Skin epidermis (tissue), 12 donors: Measurements from ENCODE around the gene AXIN1.
A peak's percentile ranks its signal among the peaks of the same experiment; 100 is the strongest.

ENCODE experiments used
- H3K27ac ChIP-seq, 21 experiments: fragments of 200-600 bp; sonication (generic) in 11 of 21; one replicate each; pipeline ENCODE4 v1.5.0; 2020; ENCODE audit warnings: mild to moderate bottlenecking in 3 of 21, inconsistent platforms in 2 of 21, moderate library complexity in 2 of 21
- H3K4me3 ChIP-seq, 7 experiments: fragments of 200-600 bp; sonication (generic) in 2 of 7; one replicate each; pipeline ENCODE4 v1.5.0; 2020; ENCODE audit warnings: inconsistent platforms in 2 of 7, mild to moderate bottlenecking in 2 of 7, moderate library complexity in 1 of 7

Gene AXIN1

DNA sequence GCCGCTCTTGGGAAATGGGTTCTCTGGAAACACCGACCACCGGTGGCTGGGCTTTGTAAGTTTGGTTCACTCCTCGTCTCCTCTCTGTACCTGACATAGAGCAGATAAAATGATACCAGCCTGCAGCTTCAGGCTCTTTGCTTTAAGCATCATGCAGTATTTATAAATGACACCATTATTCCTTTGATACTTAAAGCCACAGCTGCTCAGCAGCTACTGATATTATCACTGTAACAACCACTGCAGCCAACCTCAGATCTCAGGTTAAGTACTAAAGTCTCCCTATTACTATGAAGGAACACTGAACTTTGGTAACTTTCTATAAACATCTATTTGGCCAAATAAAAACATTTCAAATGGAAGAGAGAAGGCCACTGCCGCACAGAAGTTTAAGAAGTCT, 34.9 kb downstream of the AXIN1 start:
- Histone ChIP-seq H3K27ac (no peak overlapping the region), H3K4me3 (no peak overlapping the region)

DNA sequence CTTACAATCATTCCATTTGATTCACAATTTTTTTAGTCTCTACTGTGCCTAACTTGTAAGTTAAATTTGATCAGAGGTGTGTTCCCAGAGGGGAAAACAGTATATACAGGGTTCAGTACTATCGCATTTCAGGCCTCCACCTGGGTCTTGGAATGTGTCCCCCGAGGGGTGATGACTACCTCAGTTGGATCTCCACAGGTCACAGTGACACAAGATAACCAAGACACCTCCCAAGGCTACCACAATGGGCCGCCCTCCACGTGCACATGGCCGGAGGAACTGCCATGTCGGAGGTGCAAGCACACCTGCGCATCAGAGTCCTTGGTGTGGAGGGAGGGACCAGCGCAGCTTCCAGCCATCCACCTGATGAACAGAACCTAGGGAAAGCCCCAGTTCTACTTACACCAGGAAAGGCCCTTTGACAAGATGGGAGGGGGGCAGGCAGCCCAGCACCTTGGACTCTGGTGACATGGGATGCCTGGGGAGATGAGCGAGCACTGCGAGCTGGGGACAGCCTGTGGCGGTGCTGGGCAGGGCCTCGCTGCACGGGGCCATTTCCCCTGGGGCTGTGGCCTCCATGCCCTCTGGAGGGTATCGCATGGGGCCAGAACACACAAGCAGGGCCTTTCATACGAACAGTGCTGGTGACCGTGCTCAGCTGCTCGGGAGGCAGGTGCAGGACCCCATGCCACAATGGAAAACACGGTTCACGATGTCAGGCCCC, 35.6 kb downstream of the AXIN1 start:
- H3K4me3 ChIP-seq: no peak overlapping the region
- no peak overlapping the region for H3K27ac ChIP-seq

DNA sequence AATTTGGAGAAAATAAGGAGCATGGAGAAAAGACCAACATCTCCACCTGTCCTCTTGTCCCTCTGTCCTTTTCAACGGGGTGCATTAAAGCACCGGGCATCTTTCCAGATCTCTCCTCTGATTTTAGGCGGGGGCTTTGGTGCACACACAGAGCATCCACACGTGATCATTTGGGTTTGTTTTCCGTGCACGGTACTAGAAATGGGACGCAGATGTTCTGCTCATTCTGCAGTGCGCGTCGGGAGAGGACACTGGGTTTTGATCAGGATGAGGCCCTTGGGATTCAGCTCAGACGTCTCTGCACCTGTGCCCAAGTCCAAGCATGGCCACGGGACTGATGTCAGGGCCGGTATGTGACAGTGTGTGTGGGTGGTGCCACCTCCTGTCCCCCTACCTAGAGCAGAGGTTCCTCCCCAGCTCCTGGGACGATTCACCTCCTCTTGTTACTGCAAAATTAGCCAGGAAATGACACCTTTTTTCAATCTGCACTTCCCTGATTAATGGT, 37.7 kb downstream of the AXIN1 start:
- Histone ChIP-seq H3K4me3 (no peak overlapping the region), H3K27ac (no peak overlapping the region)

DNA sequence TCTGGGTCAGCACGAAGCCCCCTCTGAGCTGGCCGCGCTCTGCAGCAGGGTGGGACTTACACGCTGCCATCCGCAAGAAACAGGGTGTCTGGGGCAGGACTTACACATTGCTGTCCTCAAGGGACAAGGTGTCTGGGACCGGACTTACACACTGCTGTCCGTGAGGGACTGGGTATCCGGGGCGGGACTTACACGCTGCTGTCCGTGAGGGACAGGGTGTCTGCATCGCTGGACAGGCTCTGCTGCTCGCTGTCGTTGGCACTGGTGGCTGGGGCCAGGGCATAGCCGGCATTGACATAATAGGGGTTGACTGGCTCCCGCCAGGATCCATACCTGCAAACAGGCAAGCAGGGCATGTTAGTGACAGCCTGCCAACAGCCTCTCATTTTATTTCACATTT, 38.2 kb downstream of the AXIN1 start:
- Histone ChIP-seq H3K4me3 (no peak overlapping the region), H3K27ac (no peak overlapping the region)

DNA sequence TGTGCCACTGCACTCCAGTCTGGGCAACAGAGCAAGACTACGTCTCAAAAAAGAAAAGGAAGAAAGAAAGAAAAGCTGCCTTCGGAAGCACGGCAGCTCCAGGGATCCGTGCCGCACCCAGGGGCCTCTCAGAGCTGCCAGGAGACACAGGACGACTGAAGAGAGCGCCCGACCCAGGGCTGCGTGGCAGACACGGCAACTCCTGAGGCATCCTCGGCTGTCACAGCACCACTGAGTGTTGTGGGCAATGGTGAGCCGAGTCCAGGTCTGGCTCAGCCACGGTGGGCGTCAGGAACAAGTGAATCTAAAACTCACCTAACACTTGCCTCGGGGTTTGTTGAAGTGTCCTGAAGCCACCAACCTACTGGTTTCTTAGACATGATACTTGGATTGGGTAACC, 40.8 kb downstream of the AXIN1 start:
- no peak overlapping the region for H3K27ac ChIP-seq
- H3K4me3 ChIP-seq: no peak overlapping the region

DNA sequence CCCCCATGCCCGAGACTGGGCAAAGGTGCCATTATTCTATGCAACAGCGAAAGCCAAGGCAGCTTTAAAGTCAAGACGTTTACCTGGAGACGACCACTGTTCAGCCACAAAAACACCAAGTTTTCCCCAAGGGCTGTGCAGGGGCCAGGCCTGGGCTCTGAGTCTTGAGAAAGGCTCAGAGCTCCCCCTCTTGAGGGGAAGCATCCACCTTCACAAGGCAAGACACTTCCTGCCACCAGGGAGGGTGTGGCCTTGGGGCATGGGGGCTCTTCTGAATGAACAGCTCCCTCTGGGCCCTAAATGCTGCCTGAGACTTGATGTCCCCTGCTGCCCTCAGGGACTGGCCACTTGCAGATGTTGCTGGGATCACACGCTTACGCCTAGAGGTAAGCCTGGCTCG, 43.0 kb downstream of the AXIN1 start:
- H3K27ac ChIP-seq: no peak overlapping the region
- H3K4me3 ChIP-seq: no peak overlapping the region

DNA sequence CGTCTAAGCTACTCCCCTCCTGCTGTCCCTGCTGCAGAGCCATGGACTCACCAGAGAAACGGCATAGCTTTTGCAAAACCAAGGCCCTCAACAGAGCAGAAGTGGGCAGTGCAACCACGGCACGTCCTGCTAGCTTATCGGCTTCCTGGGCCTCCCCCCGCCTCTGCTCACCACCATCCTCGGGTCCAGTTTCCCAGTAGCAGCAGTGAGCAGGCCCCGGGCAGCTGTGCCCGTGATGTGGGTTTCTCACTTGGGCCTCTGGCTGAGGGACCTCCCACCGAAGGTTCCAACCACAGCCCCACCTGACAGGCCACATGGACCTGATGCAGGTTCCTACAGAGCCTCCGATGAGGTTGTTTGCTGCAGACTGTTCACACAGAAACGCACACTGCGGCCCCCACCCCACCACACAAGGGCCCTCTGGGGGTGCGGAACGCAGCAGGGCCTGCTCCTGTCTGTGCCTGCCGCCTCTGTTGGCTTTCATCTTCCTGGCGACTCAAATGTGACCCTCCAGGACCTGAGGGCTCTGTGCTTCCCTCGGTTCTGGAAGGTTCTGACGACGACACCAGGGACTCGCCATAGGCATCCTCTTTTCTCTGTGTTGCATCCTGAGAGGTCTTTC, 44.7 kb downstream of the AXIN1 start:
- H3K4me3 ChIP-seq: no peak overlapping the region
- no peak overlapping the region for H3K27ac ChIP-seq

DNA sequence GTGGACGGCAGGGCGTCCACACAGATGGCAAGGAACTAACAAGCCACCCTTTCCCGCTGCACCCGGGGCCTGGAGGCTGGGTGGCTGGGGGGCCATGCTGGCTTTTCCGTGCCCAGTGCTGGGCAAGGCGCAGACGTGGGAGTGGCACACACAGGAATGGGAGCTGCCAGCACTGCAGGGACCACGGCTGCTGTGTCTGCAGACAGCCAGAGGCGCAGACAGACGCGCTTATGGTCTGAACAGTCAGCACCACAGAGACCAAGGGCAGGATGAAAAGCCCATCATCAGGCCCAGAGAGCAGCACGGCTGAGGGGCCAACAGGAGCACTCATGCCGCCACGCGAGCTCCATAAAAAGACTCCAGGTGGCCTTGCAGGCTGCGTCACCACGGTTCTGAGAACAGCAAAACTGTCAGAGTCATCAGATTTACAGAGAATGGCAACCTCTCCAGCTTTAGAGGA, 45.6 kb downstream of the AXIN1 start:
- no peak overlapping the region for H3K4me3 ChIP-seq
- H3K27ac ChIP-seq: peak overlapping the region in 1 of 21 experiments; percentile 25

DNA sequence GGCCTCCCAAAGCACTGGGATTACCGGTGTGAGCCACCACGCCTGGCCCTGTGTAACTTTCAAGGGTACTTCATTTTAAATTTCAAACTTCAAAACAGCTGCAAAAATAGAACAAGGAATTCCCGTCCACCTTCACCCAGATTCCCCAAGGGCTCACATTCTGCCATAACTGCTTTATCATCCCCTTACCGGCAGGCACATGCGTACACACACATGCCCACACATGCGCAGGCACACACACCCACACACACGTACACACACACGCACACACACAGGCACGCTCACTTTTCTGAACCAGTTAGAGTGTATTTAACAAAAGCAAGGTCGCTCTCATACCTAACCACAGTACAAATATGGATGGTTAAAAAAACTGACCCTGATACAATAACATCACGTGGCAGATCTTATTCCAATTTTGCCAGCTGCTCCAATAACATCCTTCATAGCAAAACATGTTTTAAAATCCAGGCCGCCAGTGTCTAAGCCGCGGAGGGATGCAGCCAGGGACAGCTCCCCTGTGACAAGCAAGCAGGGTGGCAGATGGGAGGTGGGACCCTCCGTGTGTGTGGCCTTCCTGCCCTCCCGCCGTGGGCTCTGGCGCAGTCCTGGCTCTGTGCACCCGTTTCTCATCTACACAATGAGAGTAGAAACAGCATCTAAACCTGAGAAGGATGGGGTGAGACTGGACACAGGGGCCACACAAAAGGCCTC, 46.5 kb downstream of the AXIN1 start:
- H3K27ac ChIP-seq: peak overlapping the region in 3 of 21 experiments; percentile 25 to 50 (median 37)
- H3K4me3 ChIP-seq: no peak overlapping the region

DNA sequence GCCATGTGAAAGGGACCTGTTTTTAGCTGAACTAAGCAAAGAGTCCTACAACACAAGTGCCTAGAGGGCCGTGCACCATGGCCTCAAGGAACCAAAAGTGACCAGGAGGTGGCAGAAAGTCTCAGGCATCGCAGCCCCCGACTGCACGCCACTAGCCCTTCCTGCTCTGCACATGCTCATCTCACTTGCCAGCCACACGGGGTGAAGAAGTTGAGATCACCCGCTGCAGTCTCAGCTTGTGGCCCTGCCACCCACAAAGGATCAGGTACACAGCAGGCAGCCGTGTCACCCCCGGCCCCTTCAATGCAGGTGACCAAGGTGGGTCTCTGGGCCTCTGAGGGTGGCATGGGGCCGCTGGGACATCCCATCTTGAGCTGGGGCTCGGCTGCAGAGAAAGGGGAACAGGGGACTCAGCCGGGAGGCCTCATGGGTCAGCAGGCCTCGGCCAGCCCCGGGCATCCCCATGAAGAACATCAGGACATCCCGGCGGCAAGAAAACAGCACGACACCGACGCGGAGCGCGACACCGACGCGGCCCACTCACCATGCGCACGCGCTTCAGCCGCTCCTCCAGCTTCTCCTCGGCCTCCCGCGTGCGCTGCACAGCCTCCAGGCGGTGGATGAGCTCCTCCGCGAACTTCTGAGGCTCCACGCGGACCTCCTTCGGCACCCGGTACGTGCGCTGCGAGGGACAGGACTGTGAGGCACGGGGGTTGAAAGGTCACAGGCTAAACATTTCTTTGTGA, 48.6 kb downstream of the AXIN1 start:
- H3K27ac ChIP-seq: no peak overlapping the region
- no peak overlapping the region for H3K4me3 ChIP-seq

DNA sequence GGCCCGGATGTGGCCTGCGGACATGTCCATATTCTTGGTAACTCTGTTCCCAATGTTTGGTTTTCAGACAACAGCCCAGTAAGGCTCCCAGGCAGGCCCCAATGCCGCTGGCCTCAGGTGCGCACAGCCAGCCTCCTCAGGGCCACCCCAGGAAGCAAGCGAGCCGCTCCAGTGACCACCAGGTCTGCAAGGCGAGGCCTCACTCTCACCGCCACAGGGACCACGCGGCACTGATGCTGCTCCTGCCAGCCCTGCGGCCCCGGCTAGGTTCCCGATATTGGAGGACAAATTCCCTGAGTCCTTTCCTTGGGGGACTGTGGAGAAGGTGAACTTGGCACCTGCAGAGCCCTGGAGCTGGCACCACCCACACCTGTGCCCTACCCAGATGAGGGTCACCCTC, 50.6 kb downstream of the AXIN1 start:
- H3K27ac ChIP-seq: no peak overlapping the region
- no peak overlapping the region for H3K4me3 ChIP-seq

DNA sequence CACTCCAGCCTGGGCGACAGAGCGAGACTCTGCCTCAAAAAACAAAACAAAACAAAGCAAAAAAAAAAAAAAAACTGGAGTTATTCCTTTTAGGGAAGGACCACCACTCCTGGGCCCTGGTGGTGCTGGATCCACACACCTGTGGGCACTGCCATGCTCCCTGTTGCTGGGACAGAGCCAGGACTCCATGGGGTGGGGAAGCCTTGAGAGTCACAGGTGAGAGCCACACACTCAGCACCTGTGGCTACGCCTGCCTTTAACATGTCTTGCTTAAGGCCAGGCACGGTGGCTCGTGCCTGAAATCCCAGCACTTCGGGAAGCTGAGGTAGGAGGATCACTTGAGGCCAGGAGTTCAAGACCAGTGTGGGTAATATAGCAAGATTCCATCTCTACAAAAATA, 51.3 kb downstream of the AXIN1 start:
- Histone ChIP-seq H3K27ac (no peak overlapping the region), H3K4me3 (no peak overlapping the region)

DNA sequence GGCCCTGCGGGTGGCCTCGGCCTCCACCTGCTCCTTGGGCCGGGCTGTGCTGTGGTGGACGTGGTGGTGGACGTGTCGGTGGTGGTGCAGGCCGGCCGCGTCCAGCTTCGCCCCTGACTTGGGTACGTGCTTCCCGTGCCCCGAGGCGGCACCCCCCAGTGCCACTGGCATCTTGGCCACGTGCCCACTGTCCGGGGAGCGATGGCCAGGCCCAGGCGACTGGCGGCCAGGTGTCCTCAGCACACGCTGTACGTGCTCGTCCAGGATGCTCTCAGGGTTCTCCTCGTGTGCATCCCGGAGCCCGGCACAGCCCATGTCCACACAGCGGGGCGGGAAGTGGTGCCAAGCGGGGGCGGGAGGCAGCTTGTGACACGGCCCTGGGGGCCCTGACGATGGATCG, 54.7 kb downstream of the AXIN1 start:
- H3K4me3 ChIP-seq: no peak overlapping the region
- H3K27ac ChIP-seq: no peak overlapping the region

DNA sequence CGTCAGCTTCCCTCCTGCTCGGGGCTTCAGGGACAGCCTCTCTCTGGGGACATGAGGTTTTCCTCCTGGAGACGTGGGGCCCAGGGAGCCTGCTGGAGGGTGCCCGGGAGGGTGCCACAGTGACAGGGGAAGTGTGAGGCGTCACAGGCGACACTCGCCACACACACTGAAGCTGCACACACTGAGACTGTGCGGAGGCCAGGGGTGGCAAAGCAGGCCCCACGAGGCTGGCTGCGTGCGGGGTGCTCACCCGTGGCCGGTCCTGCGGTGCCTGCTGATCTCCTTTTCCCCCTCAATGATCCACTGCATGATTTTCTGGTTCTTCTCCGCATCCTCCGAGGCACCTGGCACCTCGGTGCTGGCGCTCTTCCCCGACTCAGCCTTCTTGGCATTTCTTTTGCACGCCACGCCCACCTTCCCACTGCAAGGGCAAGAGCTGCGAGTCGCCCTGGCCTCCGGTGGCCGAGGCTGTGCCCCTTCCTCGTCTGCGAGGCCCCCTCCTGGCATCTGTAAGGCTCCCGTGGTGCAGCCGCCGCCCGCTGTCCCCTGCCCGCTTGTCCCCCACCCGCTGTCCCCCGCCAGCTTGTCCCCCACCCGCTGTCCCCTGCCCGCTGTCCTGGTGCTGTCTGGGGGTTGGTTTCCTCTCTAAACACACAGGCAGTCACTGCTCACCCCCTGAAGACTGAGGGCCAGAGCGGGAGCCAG, 55.6 kb downstream of the AXIN1 start:
- no peak overlapping the region for H3K27ac ChIP-seq
- no peak overlapping the region for H3K4me3 ChIP-seq

DNA sequence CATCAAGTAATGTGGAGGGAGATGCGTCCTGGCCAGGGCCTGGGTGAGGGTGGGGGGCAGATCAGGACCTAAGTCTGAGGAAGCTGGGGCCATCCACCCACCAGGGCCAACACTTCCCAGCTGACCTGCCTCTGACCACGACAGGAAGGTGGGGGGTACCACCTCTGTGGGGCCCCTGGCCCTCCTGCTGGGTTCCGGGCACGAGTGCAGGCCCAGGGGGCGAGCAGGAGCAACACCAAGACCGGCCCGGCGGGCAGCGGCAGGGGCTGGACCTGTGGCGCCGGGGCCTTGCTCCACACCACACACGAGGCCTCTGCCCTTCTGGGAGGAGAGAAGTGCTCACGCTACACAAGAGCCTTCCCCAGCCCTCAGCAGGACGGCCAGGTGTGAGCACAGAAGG, 56.2 kb downstream of the AXIN1 start:
- no peak overlapping the region for H3K27ac ChIP-seq
- H3K4me3 ChIP-seq: no peak overlapping the region

DNA sequence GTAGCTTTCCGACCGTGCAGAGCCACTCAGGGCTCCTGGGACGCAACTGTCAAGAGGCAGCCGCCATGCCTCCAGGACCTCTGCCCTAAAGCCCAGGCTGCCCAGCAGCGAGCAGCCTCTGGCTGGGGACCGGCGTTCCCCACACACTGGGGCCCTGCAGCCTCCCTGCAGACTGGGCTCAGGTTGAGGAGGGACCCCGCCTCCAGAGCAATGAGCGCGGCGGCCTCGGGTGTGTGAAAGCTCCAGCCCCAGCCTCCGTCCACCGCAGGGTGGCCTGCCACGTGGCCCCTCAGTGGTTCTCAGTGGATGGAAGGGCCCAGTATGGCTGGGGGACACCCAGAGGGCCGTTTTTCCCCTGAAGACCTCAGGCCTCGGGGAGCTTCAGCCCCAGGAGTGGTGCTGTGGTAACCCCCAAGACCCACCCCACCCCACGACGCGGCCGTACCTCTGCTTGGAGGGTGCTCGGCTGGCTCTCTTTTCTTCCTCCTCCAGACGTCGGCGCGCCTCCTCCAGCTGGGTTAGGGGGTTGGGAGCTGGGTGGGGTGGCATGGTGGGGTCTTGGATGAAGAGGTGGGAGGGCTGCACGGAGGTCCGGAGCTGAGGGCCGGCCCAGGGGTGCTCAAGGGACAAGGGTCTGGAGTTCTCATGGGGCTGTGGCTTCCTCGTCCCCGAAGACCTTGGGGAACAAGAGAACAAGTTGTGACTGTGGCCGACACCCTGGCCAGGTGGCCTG, 59.3 kb downstream of the AXIN1 start:
- Histone ChIP-seq H3K4me3 (no peak overlapping the region), H3K27ac (no peak overlapping the region)

DNA sequence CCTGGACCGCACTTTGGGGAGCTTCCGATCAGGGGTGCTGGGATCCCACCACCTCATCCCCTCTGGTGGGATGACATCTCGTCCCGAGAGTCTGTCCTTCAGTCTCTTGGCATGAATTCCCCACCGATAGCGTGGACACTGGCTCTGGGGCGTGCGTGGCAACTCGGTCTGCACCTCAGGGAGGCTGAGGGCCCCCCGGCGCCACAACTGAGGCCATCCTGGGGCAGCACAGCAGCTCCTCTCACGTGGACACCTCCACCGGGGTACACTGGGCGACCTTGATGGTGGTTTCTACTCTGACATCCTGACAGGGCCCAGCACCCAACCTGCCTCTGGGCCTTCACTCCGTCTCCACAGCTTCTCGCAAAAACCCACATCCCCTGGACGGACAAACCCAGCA, 61.0 kb downstream of the AXIN1 start:
- H3K4me3 ChIP-seq: no peak overlapping the region
- H3K27ac ChIP-seq: no peak overlapping the region

DNA sequence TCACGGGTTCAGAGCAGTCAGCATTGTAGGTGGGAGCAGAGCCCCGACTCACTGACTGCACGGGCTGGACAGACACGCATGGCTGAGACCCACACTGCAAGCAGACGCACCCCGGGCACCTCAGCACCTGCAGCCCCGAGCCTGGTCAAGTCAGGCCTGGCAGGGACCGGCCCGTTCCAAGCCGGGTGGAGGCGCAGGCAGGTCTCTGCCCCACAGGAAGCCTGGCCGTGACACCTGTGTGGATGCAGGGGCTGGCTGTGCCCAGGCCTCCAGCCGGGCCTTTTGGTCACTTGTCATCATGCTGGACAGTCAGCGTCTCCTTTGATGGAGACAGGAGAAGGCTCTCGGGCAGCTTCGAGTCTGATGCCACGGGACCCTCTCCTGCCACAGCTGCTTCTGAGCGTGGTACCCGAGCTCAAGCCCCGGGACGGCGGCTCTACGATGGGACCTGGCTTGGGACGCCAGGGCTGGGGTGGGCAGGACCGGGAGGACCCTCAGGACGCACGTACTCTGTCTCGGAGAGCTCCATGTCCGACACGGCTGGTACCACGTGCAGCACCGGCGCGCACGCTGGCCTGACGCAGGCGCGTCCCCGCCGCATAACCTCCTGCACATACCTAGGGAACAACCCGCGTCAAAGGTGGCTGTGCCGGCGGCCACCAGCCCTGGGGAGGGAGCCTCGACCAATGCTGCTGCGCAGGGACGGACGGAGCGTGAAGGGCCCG, 61.7 kb downstream of the AXIN1 start:
- Histone ChIP-seq H3K27ac (no peak overlapping the region), H3K4me3 (no peak overlapping the region)
